Mucosa of descending colon (tissue), 3 donors: ENCODE measurements around the gene FAM193B. TPM values are rescaled to one million over a fixed set of nuclear protein-coding genes. Genes with fewer than 3 reads are reported as not detected.

ENCODE experiments used
- ATAC-seq: fragments of 200-7000 bp; cut with Tn5 transposase; one replicate; pipeline ENCODE4 v1.9.1; 2020; ENCODE audit warnings: mild to moderate bottlenecking, moderate library complexity
- DNase-seq, 3 donors: peaks; one replicate each; pipeline ENCODE4 v3.0.0-alpha.2; 2020
- H3K36me3 ChIP-seq: fragments of 200-600 bp; one replicate; pipeline ENCODE4 v1.8.0; 2021; ENCODE audit warnings: low read depth, mild to moderate bottlenecking
- H3K4me1 ChIP-seq: fragments of 200-600 bp; one replicate; pipeline ENCODE4 v1.8.0; 2021; ENCODE audit warnings: low read depth, mild to moderate bottlenecking
- H3K4me3 ChIP-seq: fragments of 200-600 bp; one replicate; pipeline ENCODE4 v1.8.0; 2021; ENCODE audit warnings: mild to moderate bottlenecking
- H3K9me3 ChIP-seq: fragments of 200-600 bp; one replicate; pipeline ENCODE4 v1.8.0; 2021; ENCODE audit warnings: mild to moderate bottlenecking
- CTCF ChIP-seq: fragments of 200-600 bp; IDR thresholded peaks from one replicate; pipeline ENCODE4 v1.8.0; 2022; ENCODE audit warnings: antibody characterized with exemption, mild to moderate bottlenecking
- intact Hi-C, 2 donors: fragments of 100-400 bp; cut with DNase I in 1 of 2; cut with micrococcal nuclease in 1 of 2; formaldehyde crosslinking; loops; one replicate each; pipeline versions ENCODE4 v1.11.0 to v1.11.1; 2022; cut with DNase I, micrococcal nuclease
- total RNA-seq, 3 donors: library from RNA; stranded (reverse); fragmentation: NEBNext Ultra II Directional in 2 of 3; extraction: Animal tissue kit (Norgen Biotek cat#: 25700) in 2 of 3; gene quantifications; one replicate each; pipeline versions ENCODE4 v1.2.1 to v1.2.4, GENCODE V29; 2021 to 2023
- donor health status: DM: no; HTN: no; CAD: no; lungs with moderate emphysema.
- donor health status: DM: no; HTN: no; CAD: no.
- donor health status: DM: no; HTN: yes; CAD: no.

Gene FAM193B
- total RNA-seq, 3 donors from 2014 or later, result 57.7 to 83.9 (median 75.2) TPM

GRCh38 chr5:177500685-177501522 lies 53.5 kb downstream of the FAM193B start:
- ATAC-seq, result peak; percentile 43
- peak; percentile 83 for TF ChIP-seq CTCF
- intact Hi-C loops, result loop anchor here in 1 of 2 donors (5.0 kb wide), 1 partner anchor 109 kb away; no protein-coding TSS in a partner anchor
- Histone ChIP-seq H3K4me1 (peaks cover 12% of the 10 kb centered on the region), H3K9me3 (no peaks in the 10 kb centered on the region), H3K36me3 (no peaks in the 10 kb centered on the region), H3K4me3 (no peak overlapping the region)
- peak; percentile 89 to 97 (median 92) for DNase-seq

- DNase-seq (no peak), ATAC-seq (no peak)
- TF ChIP-seq CTCF, result no peak
- Histone ChIP-seq H3K9me3 (no peaks in the 10 kb centered on the region), H3K4me3 (no peak overlapping the region), H3K36me3 (no peaks in the 10 kb centered on the region), H3K4me1 (peaks cover 19% of the 10 kb centered on the region)
- intact Hi-C loops, result loop anchor here in 1 of 2 donors (5.0 kb wide), 1 partner anchor 108 kb away; no protein-coding TSS in a partner anchor
Measured at GRCh38 chr5:177499842-177500241, 54.5 kb downstream of the FAM193B start.

- intact Hi-C loops, result no loop called here
Measured at GRCh38 chr5:177498013-177498787, 56.2 kb downstream of the FAM193B start.

GRCh38 chr5:177497292-177498012 lies 56.9 kb downstream of the FAM193B start, which contains the start of gene PDLIM7:
Gene PDLIM7 (minus strand): TSS chr5:177497604. CDS start chr5:177496512, 1,092 bp downstream.
- DNase-seq (peak; percentile 96 to 98 (median 97)), ATAC-seq (peak; percentile 93)
- TF ChIP-seq CTCF, result no peak
- Histone ChIP-seq H3K4me1 (peaks cover 29% of the 10 kb centered on the region), H3K9me3 (no peaks in the 10 kb centered on the region), H3K4me3 (peak within 1 kb of the TSS; percentile 26), H3K36me3 (no peaks in the 10 kb centered on the region)
- intact Hi-C loops, result no loop called here

More at GRCh38 chr5:177498013-177498787, 56.2 kb downstream of the FAM193B start:
- H3K4me3 ChIP-seq, result peak overlapping the region; percentile 26
- TF ChIP-seq CTCF, result no peak
- no peaks in the 10 kb centered on the region for H3K9me3 ChIP-seq
- peaks cover 29% of the 10 kb centered on the region for H3K4me1 ChIP-seq
- H3K36me3 ChIP-seq, result no peaks in the 10 kb centered on the region
- peak in 2 of 3 donors; percentile 69 to 75 for DNase-seq
- ATAC-seq, result peak; percentile 18

- no peaks in the 10 kb centered on the region for H3K36me3 ChIP-seq
- no peak for TF ChIP-seq CTCF
- peaks cover 29% of the 10 kb centered on the region for H3K4me1 ChIP-seq
- intact Hi-C loops, result no loop called here
- DNase-seq (peak; percentile 41 to 78 (median 69)), ATAC-seq (peak; percentile 9)
- H3K9me3 ChIP-seq, result no peaks in the 10 kb centered on the region
- H3K4me3 ChIP-seq, result peak overlapping the region; percentile 26
Measured at GRCh38 chr5:177496727-177497291, 57.6 kb downstream of the FAM193B start.
